WTC11 (cell line): ENCODE data around the gene NLGN1.

Experiments
- ATF6 ChIP-seq: sonication (generic); formaldehyde crosslinking; IDR thresholded peaks from 2 replicates; pipeline ENCODE4 v1.8.1; 2023; ENCODE audit warnings: mild to moderate bottlenecking, missing genetic modification reagents
- CREM ChIP-seq: sonication (generic); formaldehyde crosslinking; IDR thresholded peaks from 2 replicates; pipeline ENCODE4 v1.8.1; 2022; ENCODE audit warnings: mild to moderate bottlenecking, missing genetic modification reagents, moderate library complexity
- CTCF ChIP-seq: fragments of 200-600 bp; IDR thresholded peaks from 2 replicates; pipeline ENCODE4 v1.8.0; 2022; ENCODE audit warnings: antibody characterized with exemption
- GABPB1 ChIP-seq: sonication (generic); formaldehyde crosslinking; IDR thresholded peaks from 2 replicates; pipeline ENCODE4 v1.8.1; 2023; ENCODE audit warnings: mild to moderate bottlenecking, missing genetic modification reagents
- MAX ChIP-seq: sonication (generic); formaldehyde crosslinking; IDR thresholded peaks from 2 replicates; pipeline ENCODE4 v1.8.0; 2022; ENCODE audit warnings: mild to moderate bottlenecking, missing genetic modification reagents
- USF1 ChIP-seq: sonication (generic); formaldehyde crosslinking; IDR thresholded peaks from 2 replicates; pipeline ENCODE4 v1.8.0; 2022; ENCODE audit warnings: mild to moderate bottlenecking, missing genetic modification reagents

- TF ChIP-seq ATF6 (CRISPR knock-in tag) (no peak), GABPB1 (CRISPR knock-in tag) (no peak), CTCF (no peak), USF1 (CRISPR knock-in tag) (no peak), CREM (no peak), MAX (CRISPR knock-in tag) (no peak)
These were observed 492.5 kb downstream of the NLGN1 start for GRCh38 chr3:173890091-173890490.
